Ascending aorta (tissue), 2 donors: Measurements from ENCODE around the gene TOP2A. TPM values are rescaled to one million over a fixed set of nuclear protein-coding genes. Genes with fewer than 3 reads are reported as not detected.

ENCODE experiments used
- DNase-seq, 2 donors: peaks; one replicate each; pipeline ENCODE4 v3.0.0-alpha.2; 2019; ENCODE audit warnings: low spot score in 2 of 2
- H3K27ac ChIP-seq, 2 donors: fragments of 200-600 bp; sonication (generic); one replicate each; pipeline ENCODE4 v1.5.1; 2016 to 2017; ENCODE audit warnings: mild to moderate bottlenecking in 1 of 2
- H3K27me3 ChIP-seq: fragments of 200-600 bp; sonication (generic); one replicate; pipeline ENCODE4 v1.5.1; 2017
- H3K36me3 ChIP-seq, 2 donors: fragments of 200-600 bp; sonication (generic); one replicate each; pipeline ENCODE4 v1.5.1; 2016
- H3K4me1 ChIP-seq, 2 donors: fragments of 200-600 bp; sonication (generic); one replicate each; pipeline ENCODE4 v1.5.1; 2016 to 2017; ENCODE audit warnings: mild to moderate bottlenecking in 1 of 2
- H3K4me3 ChIP-seq, 2 donors: fragments of 200-600 bp; sonication (generic); one replicate each; pipeline ENCODE4 v1.5.1; 2016 to 2017; ENCODE audit warnings: mild to moderate bottlenecking in 1 of 2
- H3K9me3 ChIP-seq, 2 donors: fragments of 200-600 bp; sonication (generic); one replicate each; pipeline ENCODE4 v1.5.1; 2016
- CTCF ChIP-seq, 3 experiments: fragments of 200-600 bp in 2 of 3; fragments of 450-650 bp in 1 of 3; sonication (generic) in 2 of 3; IDR thresholded peaks; one replicate each; pipeline ENCODE4 v1.5.1; 2016 to 2019; ENCODE audit warnings: antibody characterized with exemption in 3 of 3, mild to moderate bottlenecking in 1 of 3, moderate library complexity in 1 of 3
- intact Hi-C: fragments of 100-400 bp; cut with DNase I; formaldehyde crosslinking; loops from one replicate; pipeline ENCODE4 v1.15.1; 2023
- total RNA-seq: library from RNA; depleted of rRNA; stranded (reverse); fragments of >200 nt; gene quantifications from one replicate; pipeline ENCODE4 v1.1.0, GENCODE V29; 2016

The TOP2A gene
- total RNA-seq, 1 donor from 2014 or later, result 0.11 TPM

- no peak for DNase-seq
- no peaks in the 10 kb centered on the region for H3K36me3 ChIP-seq
- no peaks in the 10 kb centered on the region for H3K27me3 ChIP-seq
- no peak for TF ChIP-seq CTCF (IDR thresholded peaks at IDR 0.05)
- no peak overlapping the region for H3K27ac ChIP-seq
- intact Hi-C loops, result loop anchor here (1.0 to 2.0 kb wide), 2 partner anchors 93 to 121 kb away; no protein-coding TSS in a partner anchor
- no peaks in the 10 kb centered on the region for H3K9me3 ChIP-seq
- H3K4me1 ChIP-seq, result peaks cover 0 to 18% of the 10 kb centered on the region in 2 donors
- H3K4me3 ChIP-seq, result no peak overlapping the region
Measured at GRCh38 chr17:40440166-40440565, 22.5 kb upstream of the TOP2A start.

- Histone ChIP-seq H3K27me3 (no peaks in the 10 kb centered on the region), H3K9me3 (no peaks in the 10 kb centered on the region), H3K36me3 (no peaks in the 10 kb centered on the region), H3K4me3 (no peak overlapping the region), H3K27ac (no peak overlapping the region), H3K4me1 (peaks cover 0 to under 1% of the 10 kb centered on the region in 2 donors)
- intact Hi-C loops, result loop anchor here (5.0 kb wide), 1 partner anchor 40 kb away; no protein-coding TSS in a partner anchor
- no peak for DNase-seq
- no peak for TF ChIP-seq CTCF (IDR thresholded peaks at IDR 0.05)
Measured at GRCh38 chr17:40437095-40437732, 19.5 kb upstream of the TOP2A start.

GRCh38 chr17:40436636-40437035 lies 18.9 kb upstream of the TOP2A start:
- no peaks in the 10 kb centered on the region for H3K4me1 ChIP-seq
- intact Hi-C loops, result loop anchor here (5.0 kb wide), 1 partner anchor 39 kb away; no protein-coding TSS in a partner anchor
- no peaks in the 10 kb centered on the region for H3K27me3 ChIP-seq
- no peak for DNase-seq
- H3K36me3 ChIP-seq, result no peaks in the 10 kb centered on the region
- no peak overlapping the region for H3K27ac ChIP-seq
- H3K4me3 ChIP-seq, result no peak overlapping the region
- no peaks in the 10 kb centered on the region for H3K9me3 ChIP-seq
- no peak for TF ChIP-seq CTCF (IDR thresholded peaks at IDR 0.05)

GRCh38 chr17:40433551-40434415 lies 16.1 kb upstream of the TOP2A start:
- no peak overlapping the region for H3K4me3 ChIP-seq
- no peak overlapping the region for H3K27ac ChIP-seq
- intact Hi-C loops, result no loop called here
- peak in 1 of 2 donors; percentile 55 for DNase-seq
- H3K36me3 ChIP-seq, result no peaks in the 10 kb centered on the region
- no peaks in the 10 kb centered on the region for H3K9me3 ChIP-seq
- H3K27me3 ChIP-seq, result no peaks in the 10 kb centered on the region
- no peaks in the 10 kb centered on the region for H3K4me1 ChIP-seq
- peak in 2 of 3 experiments; percentile 28 to 45 for TF ChIP-seq CTCF (IDR thresholded peaks at IDR 0.05)

GRCh38 chr17:40432864-40433528 lies 15.3 kb upstream of the TOP2A start:
- Histone ChIP-seq H3K4me1 (no peaks in the 10 kb centered on the region), H3K27me3 (no peaks in the 10 kb centered on the region), H3K4me3 (no peak overlapping the region), H3K27ac (no peak overlapping the region), H3K9me3 (no peaks in the 10 kb centered on the region), H3K36me3 (no peaks in the 10 kb centered on the region)
- peak in 1 of 2 donors; percentile 55 for DNase-seq
- no peak for TF ChIP-seq CTCF (IDR thresholded peaks at IDR 0.05)
- intact Hi-C loops, result no loop called here
